Measurements from ENCODE around the gene FAM20C. TPM values are rescaled to one million over a fixed set of nuclear protein-coding genes. Genes with fewer than 3 reads are reported as not detected.
"Not testable (repeated sequence)": the region's sequence is repeated elsewhere in the genome, so short reads cannot be mapped to it uniquely, and the experiment has no call there.

The FAM20C gene
- total RNA-seq, 1 experiment from 2014 or later = 6.1 TPM

GRCh38 chr7:259751-260405, 67.5 kb downstream of the FAM20C start:
- H3K27me3 ChIP-seq = no peaks in the 10 kb centered on the region
- H3K9me3 ChIP-seq (replicated peaks) = no peaks in the 10 kb centered on the region
- no peaks in the 10 kb centered on the region for H3K36me3 ChIP-seq
- H3K4me3 ChIP-seq = no peak overlapping the region
- DNase-seq = no peak
- no peaks in the 10 kb centered on the region for H3K4me1 ChIP-seq
- no peak overlapping the region for H3K27ac ChIP-seq

GRCh38 chr7:260441-261281, 68.3 kb downstream of the FAM20C start:
- no peak for DNase-seq
- Histone ChIP-seq H3K9me3 (replicated peaks) (no peaks in the 10 kb centered on the region), H3K27ac (no peak overlapping the region), H3K4me1 (no peaks in the 10 kb centered on the region), H3K27me3 (no peaks in the 10 kb centered on the region), H3K4me3 (no peak overlapping the region), H3K36me3 (no peaks in the 10 kb centered on the region)

GRCh38 chr7:261341-262250, 69.2 kb downstream of the FAM20C start:
- Histone ChIP-seq H3K9me3 (replicated peaks) (no peaks in the 10 kb centered on the region), H3K36me3 (no peaks in the 10 kb centered on the region), H3K4me3 (no peak overlapping the region), H3K27ac (no peak overlapping the region), H3K4me1 (no peaks in the 10 kb centered on the region), H3K27me3 (no peaks in the 10 kb centered on the region)
- no peak for DNase-seq

GRCh38 chr7:262251-262572, 69.8 kb downstream of the FAM20C start:
- no peaks in the 10 kb centered on the region for H3K27me3 ChIP-seq
- H3K4me3 ChIP-seq = no peak overlapping the region
- no peak overlapping the region for H3K27ac ChIP-seq
- DNase-seq = no peak
- H3K4me1 ChIP-seq = no peaks in the 10 kb centered on the region
- no peaks in the 10 kb centered on the region for H3K36me3 ChIP-seq
- H3K9me3 ChIP-seq (replicated peaks) = no peaks in the 10 kb centered on the region

GRCh38 chr7:262631-263311, 70.4 kb downstream of the FAM20C start:
- not testable (repeated sequence) for H3K4me1 ChIP-seq; H3K27me3 ChIP-seq; H3K4me3 ChIP-seq; H3K36me3 ChIP-seq; H3K27ac ChIP-seq; DNase-seq; H3K9me3 ChIP-seq (replicated peaks)

GRCh38 chr7:263483-264351, 71.3 kb downstream of the FAM20C start:
- not testable (repeated sequence) for H3K9me3 ChIP-seq (replicated peaks); H3K4me3 ChIP-seq; H3K27me3 ChIP-seq; H3K27ac ChIP-seq; H3K4me1 ChIP-seq; H3K36me3 ChIP-seq
- peak in 1 of 2 experiments; percentile 30 for DNase-seq

GRCh38 chr7:264541-265191, 72.3 kb downstream of the FAM20C start:
- Histone ChIP-seq H3K4me3 (no peak overlapping the region), H3K4me1 (no peaks in the 10 kb centered on the region), H3K36me3 (no peaks in the 10 kb centered on the region), H3K9me3 (replicated peaks) (no peaks in the 10 kb centered on the region), H3K27me3 (no peaks in the 10 kb centered on the region), H3K27ac (no peak overlapping the region)
- no peak for DNase-seq

GRCh38 chr7:265192-265997, 73.0 kb downstream of the FAM20C start:
- Histone ChIP-seq H3K4me1 (no peaks in the 10 kb centered on the region), H3K27me3 (no peaks in the 10 kb centered on the region), H3K27ac (no peak overlapping the region), H3K9me3 (replicated peaks) (no peaks in the 10 kb centered on the region), H3K4me3 (no peak overlapping the region), H3K36me3 (no peaks in the 10 kb centered on the region)
- peak; percentile 14 to 22 for DNase-seq

- Histone ChIP-seq H3K9me3 (replicated peaks) (no peaks in the 10 kb centered on the region), H3K27ac (no peak overlapping the region), H3K4me1 (no peaks in the 10 kb centered on the region), H3K36me3 (no peaks in the 10 kb centered on the region), H3K27me3 (no peaks in the 10 kb centered on the region), H3K4me3 (no peak overlapping the region)
- no peak for DNase-seq
These were observed 73.9 kb downstream of the FAM20C start for GRCh38 chr7:265998-266850.

GRCh38 chr7:266851-267840, 74.8 kb downstream of the FAM20C start:
- peak in 1 of 2 experiments; percentile 27 for DNase-seq
- H3K9me3 ChIP-seq (replicated peaks) = no peaks in the 10 kb centered on the region
- no peaks in the 10 kb centered on the region for H3K36me3 ChIP-seq
- H3K27me3 ChIP-seq = no peaks in the 10 kb centered on the region
- no peaks in the 10 kb centered on the region for H3K4me1 ChIP-seq
- no peak overlapping the region for H3K4me3 ChIP-seq
- no peak overlapping the region for H3K27ac ChIP-seq

GRCh38 chr7:268991-269390, 76.6 kb downstream of the FAM20C start:
- no peak overlapping the region for H3K4me3 ChIP-seq
- H3K9me3 ChIP-seq (replicated peaks) = no peaks in the 10 kb centered on the region
- no peaks in the 10 kb centered on the region for H3K4me1 ChIP-seq
- no peak overlapping the region for H3K27ac ChIP-seq
- H3K36me3 ChIP-seq = no peaks in the 10 kb centered on the region
- no peak for DNase-seq
- no peaks in the 10 kb centered on the region for H3K27me3 ChIP-seq
